ENCODE results near the gene DDA1. TPM values are rescaled to one million over a fixed set of nuclear protein-coding genes. Genes with fewer than 3 reads are reported as not detected.
A peak's percentile ranks its signal among the peaks of the same experiment; 100 is the strongest.

The DDA1 gene
- total and polyA plus RNA-seq, 9 of the 15 experiments (the other 6 are each of a cell fraction or from before 2014, with no cell fraction given), result 1.4 to 83.8 (median 33.8) TPM

- TF ChIP-seq KLF16 (IDR thresholded peaks at IDR 0.05), result no peak
- no peak for TF ChIP-seq ZNF766 (CRISPR knock-in tag; conservative IDR thresholded peaks at IDR 0.05)
- no peak for TF ChIP-seq HEY1 (CRISPR knock-in tag; IDR thresholded peaks at IDR 0.05; ENCODE audit: borderline replicate concordance)
- no peak for TF ChIP-seq ARNT (IDR thresholded peaks at IDR 0.05)
- TF ChIP-seq ETV1 (tag; conservative IDR thresholded peaks at IDR 0.05; ENCODE audit: low read depth), result no peak
- TF ChIP-seq GMEB1 (CRISPR knock-in tag; IDR thresholded peaks at IDR 0.05), result no peak
- TF ChIP-seq SLC30A9 (CRISPR knock-in tag; IDR thresholded peaks at IDR 0.05), result no peak
- TF ChIP-seq ZNF57 (CRISPR knock-in tag; IDR thresholded peaks at IDR 0.05), result no peak
- TF ChIP-seq CHD2 (IDR thresholded peaks at IDR 0.05; ENCODE audit: low read depth, low read length), result no peak
- TF ChIP-seq RNF2 (IDR thresholded peaks at IDR 0.05), result no peak
- TF ChIP-seq DPF2 (IDR thresholded peaks at IDR 0.05), result no peak
These were observed 13.5 kb downstream of the DDA1 start (continued) for GRCh38 chr19:17322854-17323253.

GRCh38 chr19:17323300-17323963 is 14.1 kb downstream of the DDA1 start:
- Histone ChIP-seq H3K36me3 (ENCODE audit: control insufficient read depth, insufficient read depth, low read length) (peaks cover 43% of the 10 kb centered on the region), H3K9me1 (ENCODE audit: control insufficient read depth, insufficient read depth, low read length) (peaks cover 4% of the 10 kb centered on the region), H3K27me3 (ENCODE audit: control insufficient read depth in 2 of 2, insufficient read depth in 2 of 2, low read length in 2 of 2) (no peaks in the 10 kb centered on the region), H3K4me3 (no peak overlapping the region), H3K4me1 (replicated peaks in 1 of 2; ENCODE audit: control insufficient read depth in 2 of 2, insufficient read depth in 2 of 2, low read length in 2 of 2) (peaks cover 3 to 42% of the 10 kb centered on the region in 2 experiments; a peak in 4 of 5 replicates), H4K20me1 (replicated peaks; ENCODE audit: control insufficient read depth, insufficient read depth, low read length) (no peaks in the 10 kb centered on the region; the same call in 1 of the 2 replicates), H2AFZ (ENCODE audit: low read depth, low read length) (no peak overlapping the region), H3K4me2 (ENCODE audit: insufficient read depth, low read length) (no peak overlapping the region), H3K9me3 (replicated peaks; ENCODE audit: control insufficient read depth, insufficient read depth, low read depth, low read length) (no peaks in the 10 kb centered on the region), H3K9ac (ENCODE audit: insufficient read depth in 1 of 2, low read depth in 2 of 2, low read length in 2 of 2) (no peak overlapping the region), H3K79me2 (ENCODE audit: control insufficient read depth, insufficient read depth, low read length) (no peaks in the 10 kb centered on the region), H3K27ac (ENCODE audit: extremely low read depth, low read depth, low read length) (no peak overlapping the region)
- intact Hi-C loops (cut with micrococcal nuclease) (no loop called here), in situ Hi-C loops (cut with MboI) (no loop called here)
- 85% methylated on average over 11 of the region's 56 CpGs for WGBS (ENCODE audit: insufficient coverage, low coverage, missing lambda C conversion rate)
- ATAC-seq, result no peak
- FAIRE-seq, result no peak
- BruUV-seq (replicated peaks), result no TSS peak
- ChIA-PET CTCF (ENCODE audit: low intra/inter-chr PET ratio) (no interaction called here), POLR2A (interaction anchor here (0.7 to 6.9 kb wide), 2 partner anchors 11 to 68 kb away, joined by 4 to 41 read pairs; partner anchors contain the start of gene ANO8)
- peak in 1 of 4 experiments; percentile 13 for DNase-seq (ENCODE audit: extremely low read depth in 1 of 4, low spot score in 3 of 4)
- no peak for TF ChIP-seq CREM (IDR thresholded peaks at IDR 0.05; ENCODE audit: low read depth)
- no peak for TF ChIP-seq ZNF197 (CRISPR knock-in tag; IDR thresholded peaks at IDR 0.05; ENCODE audit: low read depth)
- no peak for TF ChIP-seq MLLT1 (IDR thresholded peaks at IDR 0.05)
- TF ChIP-seq ZFPM2 (CRISPR knock-in tag; IDR thresholded peaks at IDR 0.05), result no peak
- no peak for TF ChIP-seq E4F1 (CRISPR knock-in tag; IDR thresholded peaks at IDR 0.05; ENCODE audit: borderline replicate concordance)
- no peak for TF ChIP-seq LARP7 (IDR thresholded peaks at IDR 0.05)
- TF ChIP-seq NCOA2 (IDR thresholded peaks at IDR 0.05; ENCODE audit: partially characterized antibody in 2 of 2), result no peak

Data from K562 (cell line).